BE2C (cell line): Measurements from ENCODE around the gene MYOC.

ENCODE experiments used
- DNase-seq: peaks from one replicate; pipeline ENCODE4 v3.0.0-alpha.2; 2020
- H3K27me3 ChIP-seq: fragments of 250-450 bp; sonication (Bioruptor Pico); 2 replicates; pipeline ENCODE4 v1.5.1; 2020; ENCODE audit warnings: mild to moderate bottlenecking
- H3K36me3 ChIP-seq: fragments of 250-450 bp; sonication (Bioruptor Pico); 2 replicates; pipeline ENCODE4 v1.5.1; 2020; ENCODE audit warnings: mild to moderate bottlenecking
- H3K4me1 ChIP-seq: fragments of 250-450 bp; sonication (Bioruptor Pico); 2 replicates; pipeline ENCODE4 v1.5.1; 2020
- H3K4me3 ChIP-seq: 2 replicates; pipeline ENCODE4 v1.5.1; 2011; ENCODE audit warnings: low read depth, low read length
- H3K9me3 ChIP-seq: fragments of 250-450 bp; sonication (Bioruptor Pico); 2 replicates; pipeline ENCODE4 v1.5.1; 2020
- TF ChIP-seq, protein P1 (sequence below): IDR thresholded peaks from 2 replicates; pipeline ENCODE4 v1.5.1; 2012; ENCODE audit warnings: mild to moderate bottlenecking, low read depth, low read length

Gene MYOC

DNA sequence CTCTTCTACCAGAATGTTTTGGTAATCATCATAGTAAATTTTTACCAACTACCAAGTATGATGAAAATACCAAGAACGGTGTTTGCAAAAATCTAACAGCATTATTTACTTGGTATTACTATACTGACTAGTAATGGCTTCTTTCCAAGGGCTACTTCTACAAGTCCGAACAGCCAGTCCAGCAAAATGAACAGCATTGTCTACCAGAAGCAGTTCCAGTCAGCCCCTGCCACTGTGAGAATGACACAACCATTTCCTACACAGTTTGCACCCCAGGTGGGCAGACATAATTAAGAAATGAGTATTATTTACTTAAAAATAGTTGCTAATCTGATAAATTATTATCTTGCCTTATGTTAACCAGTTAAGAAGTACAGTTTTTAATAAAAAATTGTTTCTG is 64.3 kb downstream of the MYOC start:
- Histone ChIP-seq H3K36me3 (peaks cover 78% of the 10 kb centered on the region), H3K27me3 (no peaks in the 10 kb centered on the region), H3K9me3 (no peaks in the 10 kb centered on the region), H3K4me1 (no peaks in the 10 kb centered on the region), H3K4me3 (no peak overlapping the region)
- TF ChIP-seq, protein P1, sequence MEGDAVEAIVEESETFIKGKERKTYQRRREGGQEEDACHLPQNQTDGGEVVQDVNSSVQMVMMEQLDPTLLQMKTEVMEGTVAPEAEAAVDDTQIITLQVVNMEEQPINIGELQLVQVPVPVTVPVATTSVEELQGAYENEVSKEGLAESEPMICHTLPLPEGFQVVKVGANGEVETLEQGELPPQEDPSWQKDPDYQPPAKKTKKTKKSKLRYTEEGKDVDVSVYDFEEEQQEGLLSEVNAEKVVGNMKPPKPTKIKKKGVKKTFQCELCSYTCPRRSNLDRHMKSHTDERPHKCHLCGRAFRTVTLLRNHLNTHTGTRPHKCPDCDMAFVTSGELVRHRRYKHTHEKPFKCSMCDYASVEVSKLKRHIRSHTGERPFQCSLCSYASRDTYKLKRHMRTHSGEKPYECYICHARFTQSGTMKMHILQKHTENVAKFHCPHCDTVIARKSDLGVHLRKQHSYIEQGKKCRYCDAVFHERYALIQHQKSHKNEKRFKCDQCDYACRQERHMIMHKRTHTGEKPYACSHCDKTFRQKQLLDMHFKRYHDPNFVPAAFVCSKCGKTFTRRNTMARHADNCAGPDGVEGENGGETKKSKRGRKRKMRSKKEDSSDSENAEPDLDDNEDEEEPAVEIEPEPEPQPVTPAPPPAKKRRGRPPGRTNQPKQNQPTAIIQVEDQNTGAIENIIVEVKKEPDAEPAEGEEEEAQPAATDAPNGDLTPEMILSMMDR = no peak
- no peak for DNase-seq

DNA sequence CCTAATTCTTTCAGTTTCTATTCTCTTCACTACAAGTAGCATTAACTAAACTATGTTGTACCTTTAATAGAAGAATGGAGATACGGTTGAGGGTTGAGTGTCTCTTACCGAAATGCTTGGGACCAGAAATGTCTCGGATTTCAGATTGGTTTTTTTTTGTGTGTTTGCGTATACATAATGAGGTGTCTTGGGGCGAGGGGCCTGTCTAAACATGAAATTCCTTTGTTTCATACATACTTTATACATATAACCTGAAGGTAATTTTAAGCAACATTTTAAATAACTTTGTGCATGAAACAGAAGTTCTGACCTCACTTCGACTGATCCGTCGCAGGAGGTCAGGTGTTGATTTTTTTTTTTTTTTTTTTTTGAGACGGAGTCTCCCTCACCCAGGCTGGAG is 66.8 kb downstream of the MYOC start:
- Histone ChIP-seq H3K36me3 (peaks cover 79% of the 10 kb centered on the region), H3K4me3 (no peak overlapping the region), H3K4me1 (no peaks in the 10 kb centered on the region), H3K9me3 (no peaks in the 10 kb centered on the region), H3K27me3 (no peaks in the 10 kb centered on the region)
- TF ChIP-seq, protein P1 = no peak
- no peak for DNase-seq
